ENCODE data around the gene NRDE2. TPM values are rescaled to one million over a fixed set of nuclear protein-coding genes. Genes with fewer than 3 reads are reported as not detected.

NRDE2 gene
- polyA plus RNA-seq, 1 experiment, result 8.8 TPM

GRCh38 chr14:90318016-90318415, 13.7 kb downstream of the NRDE2 start:
- Histone ChIP-seq H3K27me3 (ENCODE audit: control insufficient read depth, insufficient read depth, low read length) (no peaks in the 10 kb centered on the region), H3K4me3 (ENCODE audit: low read depth, low read length) (no peak overlapping the region), H3K36me3 (ENCODE audit: control insufficient read depth, insufficient read depth, low read length) (peaks cover 1% of the 10 kb centered on the region; the same call in 1 of the 2 replicates)
- no peak for DNase-seq (ENCODE audit: low read depth)
- no peak for TF ChIP-seq CTCF (IDR thresholded peaks at IDR 0.05; ENCODE audit: insufficient read depth, low read depth, low read length)
- ChIA-PET POLR2A (no interaction called here), CTCF (interaction anchor here (0.6 to 0.9 kb wide), 4 partner anchors 10 to 601 kb away, joined by 3 to 5 read pairs (median 3); no protein-coding TSS in a partner anchor)

- DNase-seq (ENCODE audit: low read depth), result no peak
- CTCF ChIA-PET, result interaction anchor here (0.6 to 0.9 kb wide), 3 partner anchors 313 to 602 kb away, joined by 3 read pairs; no protein-coding TSS in a partner anchor
- Histone ChIP-seq H3K4me3 (ENCODE audit: low read depth, low read length) (no peak overlapping the region), H3K27me3 (ENCODE audit: control insufficient read depth, insufficient read depth, low read length) (no peaks in the 10 kb centered on the region), H3K36me3 (ENCODE audit: control insufficient read depth, insufficient read depth, low read length) (peaks cover 1% of the 10 kb centered on the region; the same call in 1 of the 2 replicates)
- no peak for TF ChIP-seq CTCF (IDR thresholded peaks at IDR 0.05; ENCODE audit: insufficient read depth, low read depth, low read length)
- POLR2A ChIA-PET, result no interaction called here
Observed at GRCh38 chr14:90317286-90317685, 14.5 kb downstream of the NRDE2 start.

- ChIA-PET CTCF (interaction anchor here (0.6 kb wide), 1 partner anchor 450 kb away, joined by 5 read pairs; no protein-coding TSS in a partner anchor), POLR2A (no interaction called here)
- TF ChIP-seq CTCF (IDR thresholded peaks at IDR 0.05; ENCODE audit: insufficient read depth, low read depth, low read length), result no peak
- no peak for DNase-seq (ENCODE audit: low read depth)
- peaks cover 7% of the 10 kb centered on the region for H3K36me3 ChIP-seq (ENCODE audit: control insufficient read depth, insufficient read depth, low read length)
- no peaks in the 10 kb centered on the region for H3K27me3 ChIP-seq (ENCODE audit: control insufficient read depth, insufficient read depth, low read length)
- H3K4me3 ChIP-seq (ENCODE audit: low read depth, low read length), result no peak overlapping the region
Observed at GRCh38 chr14:90308561-90308960, 23.2 kb downstream of the NRDE2 start.

GRCh38 chr14:90305176-90305601, 26.6 kb downstream of the NRDE2 start:
- CTCF ChIA-PET, result no interaction called here

GRCh38 chr14:90304502-90304901, 27.2 kb downstream of the NRDE2 start:
- no peak overlapping the region for H3K4me3 ChIP-seq (ENCODE audit: low read depth, low read length)
- ChIA-PET CTCF (no interaction called here), POLR2A (no interaction called here)
- H3K36me3 ChIP-seq (ENCODE audit: control insufficient read depth, insufficient read depth, low read length), result peaks cover 6% of the 10 kb centered on the region
- DNase-seq (ENCODE audit: low read depth), result no peak
- H3K27me3 ChIP-seq (ENCODE audit: control insufficient read depth, insufficient read depth, low read length), result no peaks in the 10 kb centered on the region
- no peak for TF ChIP-seq CTCF (IDR thresholded peaks at IDR 0.05; ENCODE audit: insufficient read depth, low read depth, low read length)

More at GRCh38 chr14:90305176-90305601, 26.6 kb downstream of the NRDE2 start:
- DNase-seq (ENCODE audit: low read depth), result no peak
- H3K36me3 ChIP-seq (ENCODE audit: control insufficient read depth, insufficient read depth, low read length), result peaks cover 6% of the 10 kb centered on the region
- H3K4me3 ChIP-seq (ENCODE audit: low read depth, low read length), result no peak overlapping the region
- POLR2A ChIA-PET, result no interaction called here
- no peak for TF ChIP-seq CTCF (IDR thresholded peaks at IDR 0.05; ENCODE audit: insufficient read depth, low read depth, low read length)
- no peaks in the 10 kb centered on the region for H3K27me3 ChIP-seq (ENCODE audit: control insufficient read depth, insufficient read depth, low read length)

All from BJ (cell line).